HEK293T (cell line): ENCODE results near the gene HOXB6.

Experiments used
- CTCF ChIA-PET: fragments of 350-600 bp; formaldehyde crosslinking; extraction: SDS; loops from one replicate; lab custom pipeline; 2021; ENCODE audit warnings: antibody characterized with exemption, inconsistent platforms; lab: Yijun Ruan, JAX
- POLR2A ChIA-PET: fragments of 350-600 bp; formaldehyde crosslinking; extraction: SDS; loops from one replicate; lab custom pipeline; 2020; ENCODE audit warnings: antibody characterized with exemption, inconsistent platforms; lab: Yijun Ruan, JAX
- DNase-seq: peaks from one replicate; pipeline ENCODE4 v3.0.0; 2012; ENCODE audit warnings: mixed read lengths; ENCODE audit errors: extremely low spot score
- ARNT ChIP-seq: fragments of 450-650 bp; IDR thresholded peaks from 2 replicates; pipeline ENCODE4 v1.6.1; 2017; ENCODE audit warnings: mild to moderate bottlenecking
- BHLHE40 ChIP-seq: fragments of 450-650 bp; IDR thresholded peaks from 2 replicates; pipeline ENCODE4 v1.6.1; 2016; ENCODE audit warnings: mild to moderate bottlenecking, moderate library complexity, borderline replicate concordance
- CTBP1 ChIP-seq: fragments of 450-650 bp; IDR thresholded peaks from 2 replicates; pipeline ENCODE4 v1.6.1; 2016; ENCODE audit warnings: borderline replicate concordance
- ELF4 ChIP-seq: fragments of 450-650 bp; IDR thresholded peaks from 2 replicates; pipeline ENCODE4 v1.6.1; 2017; ENCODE audit warnings: antibody characterized with exemption
- FOXA1 ChIP-seq: fragments of 450-650 bp; IDR thresholded peaks from 2 replicates; pipeline ENCODE4 v1.6.1; 2016; ENCODE audit warnings: mild to moderate bottlenecking
- FOXK2 ChIP-seq: fragments of 450-650 bp; IDR thresholded peaks from 2 replicates; pipeline ENCODE4 v1.6.1; 2016; ENCODE audit warnings: mild to moderate bottlenecking
- FOXM1 ChIP-seq: fragments of 450-650 bp; IDR thresholded peaks from 2 replicates; pipeline ENCODE4 v1.6.1; 2017; ENCODE audit warnings: mild to moderate bottlenecking, borderline replicate concordance
- HDGF ChIP-seq: fragments of 450-650 bp; IDR thresholded peaks from 2 replicates; pipeline ENCODE4 v1.6.1; 2017; ENCODE audit warnings: antibody characterized with exemption, borderline replicate concordance
- L3MBTL2 ChIP-seq: fragments of 450-650 bp; conservative IDR thresholded peaks from 2 replicates; pipeline ENCODE4 v1.6.1; 2016; ENCODE audit warnings: mild to moderate bottlenecking
- LEF1 ChIP-seq: fragments of 450-650 bp; IDR thresholded peaks from 2 replicates; pipeline ENCODE4 v1.6.1; 2017; ENCODE audit warnings: mild to moderate bottlenecking, borderline replicate concordance
- NFRKB ChIP-seq: fragments of 450-650 bp; IDR thresholded peaks from 2 replicates; pipeline ENCODE4 v1.6.1; 2016; ENCODE audit warnings: mild to moderate bottlenecking, moderate library complexity
- PKNOX1 ChIP-seq: fragments of 450-650 bp; IDR thresholded peaks from 2 replicates; pipeline ENCODE4 v1.6.1; 2016
- SP1 ChIP-seq: fragments of 450-650 bp; IDR thresholded peaks from 2 replicates; pipeline ENCODE4 v1.6.1; 2017
- SUZ12 ChIP-seq: fragments of 450-650 bp; IDR thresholded peaks from 2 replicates; pipeline ENCODE4 v1.6.1; 2016; ENCODE audit warnings: mild to moderate bottlenecking
- TARDBP ChIP-seq: fragments of 450-650 bp; IDR thresholded peaks from 2 replicates; pipeline ENCODE4 v1.6.1; 2016
- ZNF384 ChIP-seq: fragments of 450-650 bp; IDR thresholded peaks from 2 replicates; pipeline ENCODE4 v1.6.1; 2016

The HOXB6 gene

DNA sequence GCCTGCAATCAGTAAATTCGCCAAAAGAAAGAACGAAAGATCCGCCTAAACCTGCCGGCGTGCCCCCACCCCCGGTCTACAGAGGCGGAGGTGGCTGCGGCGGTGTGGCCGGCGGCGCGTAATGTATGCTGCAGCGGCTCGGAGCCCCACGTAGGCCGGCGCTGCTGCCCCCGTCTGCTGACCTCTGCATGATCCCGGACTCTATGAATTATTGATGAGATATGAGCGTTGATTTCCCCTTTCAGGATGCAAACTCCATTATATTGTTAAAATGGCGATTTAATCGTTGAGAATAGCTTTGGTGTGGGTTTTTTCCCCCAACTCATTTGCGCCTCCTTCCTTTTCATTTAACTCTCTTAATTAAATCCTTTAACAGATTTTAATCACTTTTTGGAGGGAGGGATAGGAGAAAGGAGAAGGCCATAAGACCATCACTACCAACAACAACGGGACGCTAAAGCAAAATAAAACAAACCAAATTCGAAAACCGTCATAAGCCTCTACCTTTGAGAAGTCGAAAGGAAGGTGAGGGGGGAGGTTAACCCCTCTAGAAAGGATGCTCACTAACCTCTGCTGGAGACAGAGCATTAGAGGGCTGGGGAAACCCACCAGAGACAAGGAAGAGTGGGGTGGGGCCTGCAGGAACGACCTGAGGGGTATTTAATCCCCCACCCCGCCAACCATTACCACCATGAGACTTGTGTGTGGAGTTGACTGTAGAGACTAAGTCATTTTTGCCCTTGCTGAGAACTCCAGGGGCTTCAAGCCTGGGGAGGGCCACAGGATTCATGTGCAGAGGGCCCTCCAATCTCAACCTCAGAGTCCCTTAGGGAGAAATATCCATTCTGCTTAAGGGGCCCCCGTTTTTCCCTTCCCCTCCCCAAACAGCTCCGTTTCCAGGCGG lies 18.2 kb downstream of the HOXB6 start:
- no peak for DNase-seq
- TF ChIP-seq NFRKB (no peak), ELF4 (no peak), LEF1 (no peak), PKNOX1 (no peak), SP1 (no peak), CTBP1 (no peak), TARDBP (no peak), ARNT (no peak)
- POLR2A ChIA-PET = interaction anchor here (0.7 to 5.9 kb wide), 11 partner anchors 13 to 250 kb away, joined by 3 to 25 read pairs (median 5); partner anchors contain the start of gene HOXB7
- CTCF ChIA-PET = interaction anchor here (0.6 to 2.2 kb wide), 8 partner anchors 14 to 251 kb away, joined by 3 to 9 read pairs (median 6); no protein-coding TSS in a partner anchor

DNA sequence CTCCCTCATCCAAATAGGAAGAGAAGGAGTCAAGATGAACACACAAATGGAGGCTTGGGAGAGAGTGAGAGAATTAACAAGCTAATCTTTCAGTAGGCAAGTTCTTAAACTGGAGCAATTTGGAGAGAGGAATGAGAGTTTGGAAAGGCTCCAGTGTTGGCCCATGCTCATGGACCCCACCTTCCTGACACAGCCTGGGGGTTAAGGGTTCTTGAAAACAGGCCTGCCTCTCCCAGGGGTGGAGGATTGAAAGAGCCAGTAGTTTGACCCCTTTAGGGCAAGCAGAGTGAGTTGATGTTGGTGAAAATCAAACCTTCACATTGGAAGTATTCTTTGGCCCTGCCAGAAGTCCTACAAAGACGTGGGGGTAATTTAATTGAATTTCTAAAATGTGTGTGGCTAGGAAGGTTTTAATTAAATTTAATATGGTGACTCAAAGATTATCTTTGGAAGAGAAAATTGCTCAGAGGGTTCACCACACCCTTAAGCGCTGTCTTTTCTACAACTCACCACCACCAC lies 20.5 kb downstream of the HOXB6 start:
- ChIA-PET POLR2A (interaction anchor here (0.9 kb wide), 1 partner anchor 37 kb away, joined by 3 read pairs; no protein-coding TSS in a partner anchor), CTCF (interaction anchor here (0.6 to 0.8 kb wide), 2 partner anchors 83 to 167 kb away, joined by 3 read pairs; no protein-coding TSS in a partner anchor)
- TF ChIP-seq L3MBTL2 = no peak
- no peak for TF ChIP-seq SUZ12
- no peak for TF ChIP-seq CTBP1
- TF ChIP-seq PKNOX1 = no peak
- no peak for TF ChIP-seq LEF1
- TF ChIP-seq FOXM1 = no peak
- TF ChIP-seq HDGF = no peak
- no peak for TF ChIP-seq NFRKB
- TF ChIP-seq SP1 = no peak
- no peak for TF ChIP-seq FOXA1
- no peak for TF ChIP-seq ZNF384
- TF ChIP-seq ARNT = no peak
- TF ChIP-seq FOXK2 = no peak
- DNase-seq = no peak

- TF ChIP-seq ELF4 (no peak), SP1 (no peak), ZNF384 (no peak), L3MBTL2 (no peak), CTBP1 (no peak), NFRKB (no peak), ARNT (no peak), LEF1 (no peak), BHLHE40 (no peak), FOXK2 (no peak), HDGF (no peak), PKNOX1 (no peak), TARDBP (no peak), FOXM1 (no peak), SUZ12 (no peak), FOXA1 (no peak)
- no peak for DNase-seq
- POLR2A ChIA-PET = interaction anchor here (0.9 kb wide), 1 partner anchor 37 kb away, joined by 3 read pairs; no protein-coding TSS in a partner anchor
- CTCF ChIA-PET = interaction anchor here (0.6 to 0.8 kb wide), 3 partner anchors 82 to 337 kb away, joined by 3 to 5 read pairs (median 3); no protein-coding TSS in a partner anchor
Observed at GRCh38 chr17:48583708-48584222, 21.0 kb downstream of the HOXB6 start.

- DNase-seq = no peak
- ChIA-PET POLR2A (interaction anchor here (1.0 to 1.3 kb wide), 2 partner anchors 30 to 36 kb away, joined by 3 to 5 read pairs; no protein-coding TSS in a partner anchor), CTCF (interaction anchor here (1.0 to 1.1 kb wide), 3 partner anchors 91 to 248 kb away, joined by 3 to 4 read pairs (median 3); no protein-coding TSS in a partner anchor)
- no peak for TF ChIP-seq FOXM1
- no peak for TF ChIP-seq SUZ12
- TF ChIP-seq LEF1 = no peak
- no peak for TF ChIP-seq L3MBTL2
- TF ChIP-seq BHLHE40 = no peak
- TF ChIP-seq TARDBP = no peak
- TF ChIP-seq ARNT = no peak
- no peak for TF ChIP-seq FOXA1
- TF ChIP-seq NFRKB = no peak
- TF ChIP-seq PKNOX1 = no peak
- no peak for TF ChIP-seq FOXK2
Observed at GRCh38 chr17:48582750-48583069, 22.1 kb downstream of the HOXB6 start.
